ENCODE measurements around the gene SPATA31C1.
"Not testable (repeated sequence)": the region's sequence is repeated elsewhere in the genome, so short reads cannot be mapped to it uniquely, and the experiment has no call there.

The SPATA31C1 gene

DNA sequence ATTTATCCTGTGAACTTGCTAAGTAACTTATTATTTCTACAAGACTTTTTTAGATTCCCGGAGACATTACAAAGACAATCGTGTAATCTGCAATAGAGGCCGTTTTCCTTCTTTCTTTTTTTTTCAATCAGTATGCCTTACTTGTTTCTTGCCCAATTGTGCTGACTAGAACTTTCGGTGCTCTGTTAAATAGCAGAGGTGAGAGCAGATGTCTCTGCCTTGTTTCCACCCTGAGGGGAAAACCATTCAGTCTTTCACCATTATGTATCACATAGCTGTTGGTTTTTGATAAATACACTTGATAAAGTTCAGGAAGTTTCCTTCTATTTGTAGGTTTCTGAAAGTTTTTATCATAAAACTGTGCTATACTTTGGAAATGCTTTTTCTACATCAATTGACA, 24.8 kb upstream of the SPATA31C1 start:
- no peak overlapping the region for H3K9ac ChIP-seq (ENCODE audit: low read depth, low read length)
- H3K4me1 ChIP-seq (ENCODE audit: insufficient read depth, low read length): no peaks in the 10 kb centered on the region
- no peaks in the 10 kb centered on the region; the same call in 1 of the 2 replicates for H3K9me3 ChIP-seq (ENCODE audit: control insufficient read depth, insufficient read depth, low read length)
- H3K36me3 ChIP-seq (ENCODE audit: insufficient read depth, low read length): no peaks in the 10 kb centered on the region

DNA sequence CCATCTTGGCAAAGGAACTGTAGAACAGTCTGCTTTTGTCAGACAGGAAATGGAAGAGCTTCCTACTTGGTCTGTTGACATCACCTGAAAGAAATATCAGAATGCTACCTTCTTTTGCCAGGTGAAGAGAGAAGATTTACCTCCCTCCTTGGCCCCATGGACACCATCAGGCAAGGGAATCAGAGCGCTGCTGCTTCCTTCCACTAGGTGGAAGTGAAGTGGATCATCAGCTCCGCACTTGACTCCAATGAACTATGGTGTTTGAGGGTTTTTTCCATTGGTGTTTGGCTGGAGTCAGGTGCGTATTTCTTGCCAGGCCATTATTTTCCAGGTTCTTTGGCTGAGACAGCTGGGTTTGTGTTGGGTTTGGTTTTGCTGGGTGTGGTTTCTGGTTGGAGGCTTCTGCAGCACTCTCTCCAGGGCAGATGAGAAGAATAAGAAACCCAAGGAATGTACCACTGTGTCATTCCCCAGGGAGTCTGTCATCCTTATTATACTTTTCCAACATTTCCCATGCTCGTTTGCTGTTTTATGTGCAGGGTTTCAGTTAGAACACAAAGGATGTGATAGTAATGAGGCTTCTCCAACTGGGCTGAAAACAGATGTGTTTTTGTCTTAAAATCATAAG, 22.6 kb upstream of the SPATA31C1 start:
- no peaks in the 10 kb centered on the region for H3K4me1 ChIP-seq (ENCODE audit: insufficient read depth, low read length)
- H3K36me3 ChIP-seq (ENCODE audit: insufficient read depth, low read length): no peaks in the 10 kb centered on the region
- H3K9ac ChIP-seq (ENCODE audit: low read depth, low read length): no peak overlapping the region
- no peaks in the 10 kb centered on the region; the same call in 1 of the 2 replicates for H3K9me3 ChIP-seq (ENCODE audit: control insufficient read depth, insufficient read depth, low read length)

DNA sequence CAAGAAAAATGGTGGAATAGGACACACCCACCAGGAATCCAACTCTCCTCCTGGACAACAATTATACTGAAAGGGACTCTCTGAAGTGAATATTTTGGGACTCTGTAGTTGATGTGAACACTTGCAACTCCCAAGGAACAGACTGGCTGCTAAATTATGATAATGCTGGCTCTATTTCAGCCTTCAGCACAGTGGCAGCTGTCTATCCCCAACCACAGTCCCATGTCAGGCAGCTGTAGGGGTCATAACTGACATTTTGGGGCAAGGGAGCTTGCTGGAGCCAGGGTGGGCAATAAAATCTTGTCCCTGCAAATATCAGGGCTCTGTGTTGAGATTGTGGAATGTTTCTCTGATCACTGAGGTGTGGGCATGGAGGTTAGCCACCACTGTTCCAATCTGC, 20.9 kb upstream of the SPATA31C1 start:
- peaks cover 3% of the 10 kb centered on the region for H3K9me3 ChIP-seq (ENCODE audit: control insufficient read depth, insufficient read depth, low read length)
- H3K4me1 ChIP-seq (ENCODE audit: insufficient read depth, low read length): no peaks in the 10 kb centered on the region
- H3K36me3 ChIP-seq (ENCODE audit: insufficient read depth, low read length): no peaks in the 10 kb centered on the region
- no peak overlapping the region for H3K9ac ChIP-seq (ENCODE audit: low read depth, low read length)

- Histone ChIP-seq H3K4me1 (ENCODE audit: insufficient read depth, low read length) (no peaks in the 10 kb centered on the region), H3K36me3 (ENCODE audit: insufficient read depth, low read length) (no peaks in the 10 kb centered on the region), H3K9ac (ENCODE audit: low read depth, low read length) (no peak overlapping the region), H3K9me3 (ENCODE audit: control insufficient read depth, insufficient read depth, low read length) (peaks cover 6% of the 10 kb centered on the region)
These were observed 19.6 kb upstream of the SPATA31C1 start for GRCh38 chr9:87898151-87898550.

- H3K9ac ChIP-seq (ENCODE audit: low read depth, low read length); H3K9me3 ChIP-seq (ENCODE audit: control insufficient read depth, insufficient read depth, low read length); H3K4me1 ChIP-seq (ENCODE audit: insufficient read depth, low read length); H3K36me3 ChIP-seq (ENCODE audit: insufficient read depth, low read length): not testable (repeated sequence)
These were observed 15.4 kb upstream of the SPATA31C1 start for GRCh38 chr9:87902371-87902770.

- Histone ChIP-seq H3K9me3 (ENCODE audit: control insufficient read depth, insufficient read depth, low read length) (no peaks in the 10 kb centered on the region), H3K9ac (ENCODE audit: low read depth, low read length) (no peak overlapping the region), H3K4me1 (ENCODE audit: insufficient read depth, low read length) (no peaks in the 10 kb centered on the region), H3K36me3 (ENCODE audit: insufficient read depth, low read length) (no peaks in the 10 kb centered on the region)
These were observed 8.3 kb upstream of the SPATA31C1 start for GRCh38 chr9:87909310-87910041.

DNA sequence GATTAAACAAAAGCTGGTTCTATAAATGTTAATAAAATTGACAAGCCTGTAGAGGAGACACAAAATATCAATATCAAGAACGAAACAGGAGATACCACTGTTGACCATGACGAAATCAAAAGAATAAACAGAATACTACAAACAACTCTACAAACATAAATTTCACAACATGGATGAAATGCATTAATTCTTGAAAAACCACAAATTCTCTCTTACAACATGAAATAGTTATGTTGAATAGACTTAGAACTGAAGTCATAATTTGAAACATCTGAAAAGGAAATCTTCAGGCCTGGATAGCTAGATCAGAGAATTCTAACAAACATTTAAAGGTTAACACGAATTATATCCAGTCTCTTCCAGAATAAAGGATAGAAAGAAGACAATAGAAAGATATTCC, 6.9 kb upstream of the SPATA31C1 start:
- Histone ChIP-seq H3K9ac (ENCODE audit: low read depth, low read length) (no peak overlapping the region), H3K9me3 (ENCODE audit: control insufficient read depth, insufficient read depth, low read length) (no peaks in the 10 kb centered on the region), H3K36me3 (ENCODE audit: insufficient read depth, low read length) (no peaks in the 10 kb centered on the region), H3K4me1 (ENCODE audit: insufficient read depth, low read length) (no peaks in the 10 kb centered on the region)

DNA sequence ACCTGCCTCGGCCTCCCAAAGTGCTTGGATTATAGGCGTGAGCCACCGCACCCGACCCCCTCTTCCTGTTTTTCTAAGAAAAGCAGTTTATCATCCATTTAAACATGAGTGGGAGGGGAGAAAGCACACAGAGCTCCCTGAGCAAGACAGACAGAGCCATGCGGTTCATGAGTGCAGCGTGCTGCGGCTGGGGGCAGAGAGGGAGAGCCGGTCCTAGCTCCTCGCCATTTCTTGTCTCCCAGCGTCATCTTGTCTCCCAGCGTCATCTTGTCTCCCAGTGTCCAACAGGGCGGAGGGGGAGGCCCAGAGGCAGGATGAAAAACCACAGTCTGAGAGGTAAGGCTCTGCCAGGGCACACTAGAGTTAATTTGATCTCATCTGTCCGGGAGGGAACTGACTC, 1.3 kb downstream of the SPATA31C1 start:
- H3K4me1 ChIP-seq (ENCODE audit: insufficient read depth, low read length); H3K9me3 ChIP-seq (ENCODE audit: control insufficient read depth, insufficient read depth, low read length); H3K36me3 ChIP-seq (ENCODE audit: insufficient read depth, low read length); H3K9ac ChIP-seq (ENCODE audit: low read depth, low read length): not testable (repeated sequence)

GRCh38 chr9:87921561-87921960, 3.8 kb downstream of the SPATA31C1 start:
- H3K36me3 ChIP-seq (ENCODE audit: insufficient read depth, low read length); H3K9ac ChIP-seq (ENCODE audit: low read depth, low read length); H3K4me1 ChIP-seq (ENCODE audit: insufficient read depth, low read length); H3K9me3 ChIP-seq (ENCODE audit: control insufficient read depth, insufficient read depth, low read length): not testable (repeated sequence)

DNA sequence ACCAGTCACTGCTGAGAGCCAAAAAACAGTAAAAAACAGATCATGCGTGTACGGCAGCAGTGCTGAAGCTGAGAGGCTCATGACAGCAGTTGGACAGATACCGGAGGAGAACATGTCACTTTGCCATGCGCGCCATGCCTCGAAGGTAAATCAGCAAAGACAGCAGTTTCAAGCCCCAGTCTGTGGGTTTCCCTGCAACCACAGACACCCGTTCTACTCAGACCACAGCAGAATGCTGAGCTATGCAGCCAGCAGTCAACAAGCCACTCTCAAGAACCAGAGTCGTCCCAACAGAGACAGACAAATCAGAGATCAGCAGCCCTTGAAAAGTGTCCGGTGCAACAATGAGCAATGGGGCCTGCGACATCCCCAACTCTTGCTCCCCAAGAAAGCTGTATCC, 5.2 kb downstream of the SPATA31C1 start:
- H3K9me3 ChIP-seq (ENCODE audit: control insufficient read depth, insufficient read depth, low read length); H3K36me3 ChIP-seq (ENCODE audit: insufficient read depth, low read length); H3K4me1 ChIP-seq (ENCODE audit: insufficient read depth, low read length); H3K9ac ChIP-seq (ENCODE audit: low read depth, low read length): not testable (repeated sequence)

DNA sequence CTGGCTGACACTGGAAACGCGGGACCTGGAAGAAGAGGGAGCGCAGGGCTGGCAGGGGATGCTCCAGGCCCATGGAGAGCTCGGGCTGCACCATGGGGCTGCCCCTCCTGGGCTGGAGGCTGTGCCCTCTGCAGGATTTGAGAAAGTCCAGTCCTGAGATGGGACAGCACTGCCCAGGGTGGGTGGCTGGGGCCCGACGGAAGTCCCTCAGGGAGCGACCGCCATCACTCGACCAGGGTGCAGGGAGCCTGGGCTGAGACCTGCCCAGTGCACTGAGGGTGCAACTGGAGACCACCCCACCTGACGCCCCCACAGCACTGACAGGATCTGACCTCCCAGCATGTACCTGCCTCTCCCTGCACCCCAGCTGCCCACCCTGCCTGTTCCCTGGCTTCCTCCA, 7.1 kb downstream of the SPATA31C1 start:
- H3K36me3 ChIP-seq (ENCODE audit: insufficient read depth, low read length); H3K9ac ChIP-seq (ENCODE audit: low read depth, low read length); H3K4me1 ChIP-seq (ENCODE audit: insufficient read depth, low read length); H3K9me3 ChIP-seq (ENCODE audit: control insufficient read depth, insufficient read depth, low read length): not testable (repeated sequence)

- not testable (repeated sequence) for H3K36me3 ChIP-seq (ENCODE audit: insufficient read depth, low read length); H3K4me1 ChIP-seq (ENCODE audit: insufficient read depth, low read length); H3K9me3 ChIP-seq (ENCODE audit: control insufficient read depth, insufficient read depth, low read length); H3K9ac ChIP-seq (ENCODE audit: low read depth, low read length)
These were observed 11.4 kb downstream of the SPATA31C1 start for GRCh38 chr9:87929152-87929551.

GRCh38 chr9:87934444-87934843, 16.7 kb downstream of the SPATA31C1 start:
- H3K4me1 ChIP-seq (ENCODE audit: insufficient read depth, low read length); H3K9ac ChIP-seq (ENCODE audit: low read depth, low read length); H3K9me3 ChIP-seq (ENCODE audit: control insufficient read depth, insufficient read depth, low read length); H3K36me3 ChIP-seq (ENCODE audit: insufficient read depth, low read length): not testable (repeated sequence)

GRCh38 chr9:87937352-87937751, 19.6 kb downstream of the SPATA31C1 start:
- H3K9ac ChIP-seq (ENCODE audit: low read depth, low read length); H3K9me3 ChIP-seq (ENCODE audit: control insufficient read depth, insufficient read depth, low read length); H3K36me3 ChIP-seq (ENCODE audit: insufficient read depth, low read length); H3K4me1 ChIP-seq (ENCODE audit: insufficient read depth, low read length): not testable (repeated sequence)

DNA sequence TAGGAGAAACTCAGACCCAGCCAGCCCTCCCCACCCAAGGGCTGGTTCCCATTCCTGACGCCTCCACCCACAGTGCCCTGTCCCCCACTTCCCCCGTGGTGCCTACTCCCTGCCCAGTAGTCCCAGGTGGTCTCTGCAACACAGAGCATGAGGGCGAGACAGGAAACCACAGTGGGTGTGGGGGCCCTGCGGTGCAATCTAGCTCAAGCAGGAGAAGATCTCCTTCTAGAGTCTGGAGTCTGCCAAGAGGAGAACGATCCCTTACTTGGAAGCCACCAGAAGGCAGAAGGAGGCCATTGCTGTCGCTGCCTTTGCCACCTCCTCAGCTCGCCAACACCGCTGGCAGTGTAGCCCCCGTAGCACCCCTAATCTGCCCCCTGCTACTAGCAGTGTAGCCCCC, 20.2 kb downstream of the SPATA31C1 start:
- not testable (repeated sequence) for H3K9me3 ChIP-seq (ENCODE audit: control insufficient read depth, insufficient read depth, low read length); H3K36me3 ChIP-seq (ENCODE audit: insufficient read depth, low read length); H3K9ac ChIP-seq (ENCODE audit: low read depth, low read length); H3K4me1 ChIP-seq (ENCODE audit: insufficient read depth, low read length)
